Prostate gland (tissue), 2 donors: ENCODE results near the gene PTGES2.
"Not testable (repeated sequence)": the region's sequence is repeated elsewhere in the genome, so short reads cannot be mapped to it uniquely, and the experiment has no call there.

Experiments used
- CTCF ChIP-seq, 4 experiments: fragments of 200-600 bp in 2 of 4; fragments of 450-650 bp in 2 of 4; sonication (generic) in 2 of 4; IDR thresholded peaks; 1 replicate in 3 of 4; 2 replicates in 1 of 4; pipeline ENCODE4 v1.5.1; 2016 to 2019; ENCODE audit warnings: antibody characterized with exemption in 4 of 4, mild to moderate bottlenecking in 2 of 4, moderate library complexity in 2 of 4
- POLR2A ChIP-seq: fragments of 450-650 bp; IDR thresholded peaks from one replicate; pipeline ENCODE4 v1.6.1; 2016; ENCODE audit warnings: antibody characterized with exemption, mild to moderate bottlenecking
- POLR2AphosphoS5 ChIP-seq: sonication (generic); formaldehyde crosslinking; IDR thresholded peaks from one replicate; pipeline ENCODE4 v1.6.1; 2017; ENCODE audit warnings: antibody characterized with exemption

DNA sequence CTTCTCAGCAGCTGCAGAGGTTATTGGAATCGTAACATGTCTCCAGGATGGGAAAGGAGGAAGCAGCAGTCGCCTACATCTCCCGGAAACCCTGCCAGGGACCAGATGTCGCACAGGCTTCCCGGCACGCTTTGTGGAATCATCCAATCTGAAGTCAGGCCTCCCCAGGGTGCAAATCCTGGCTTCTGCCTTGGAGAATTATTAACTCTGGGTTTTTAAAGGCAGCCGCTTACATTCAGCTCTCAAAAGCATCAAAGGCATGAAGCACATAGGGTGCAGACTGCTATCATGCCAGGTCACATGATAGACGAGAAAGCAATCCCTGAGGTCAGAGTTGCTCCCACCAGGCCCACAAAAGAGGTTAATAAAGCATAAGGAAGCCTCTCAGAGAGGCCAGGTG is 4.6 kb upstream of the PTGES2 start:
- not testable (repeated sequence) for TF ChIP-seq CTCF (IDR thresholded peaks at IDR 0.05); POLR2A; POLR2AphosphoS5
